Astrocyte (in vitro differentiated cells and primary cell): ENCODE data around the gene BBS9. TPM values are rescaled to one million over a fixed set of nuclear protein-coding genes. Genes with fewer than 3 reads are reported as not detected.

Source experiments
- DNase-seq: peaks from one replicate; pipeline ENCODE4 v3.0.0-alpha.2; 2010; ENCODE audit warnings: low read depth
- FAIRE-seq: peaks from 2 replicates; lab custom pipeline; 2011; peaks lifted over from hg19 to GRCh38; lab: Jason Lieb, UNC
- H2AFZ ChIP-seq: 2 replicates; pipeline ENCODE4 v1.6.0; 2012; ENCODE audit warnings: low read depth, low read length, inconsistent platforms
- H3K27ac ChIP-seq: 2 replicates; pipeline ENCODE4 v1.5.1; 2011; ENCODE audit warnings: low read depth, low read length, inconsistent platforms
- H3K27me3 ChIP-seq: 2 replicates; pipeline ENCODE4 v1.6.0; 2011; ENCODE audit warnings: low read length, inconsistent platforms; ENCODE audit not compliant: insufficient read depth
- H3K36me3 ChIP-seq: 2 replicates; pipeline ENCODE4 v1.5.1; 2011; ENCODE audit warnings: low read length, inconsistent platforms; ENCODE audit not compliant: insufficient read depth
- H3K4me1 ChIP-seq: 2 replicates; pipeline ENCODE4 v1.5.1; 2011; ENCODE audit warnings: low read length, inconsistent platforms; ENCODE audit not compliant: insufficient read depth
- H3K4me2 ChIP-seq: 2 replicates; pipeline ENCODE4 v1.6.0; 2012; ENCODE audit warnings: low read length, inconsistent platforms
- H3K4me3 ChIP-seq: 2 replicates; pipeline ENCODE4 v1.5.1; 2011; ENCODE audit warnings: low read depth, mild to moderate bottlenecking, low read length, inconsistent platforms; ENCODE audit not compliant: insufficient read depth
- H3K79me2 ChIP-seq: 2 replicates; pipeline ENCODE4 v1.6.0; 2012; ENCODE audit warnings: mild to moderate bottlenecking, low read length, inconsistent platforms; ENCODE audit not compliant: insufficient read depth
- H3K9ac ChIP-seq: 2 replicates; pipeline ENCODE4 v1.6.0; 2012; ENCODE audit warnings: mild to moderate bottlenecking, low read length, inconsistent platforms
- H3K9me3 ChIP-seq: 2 replicates; pipeline ENCODE4 v1.5.1; 2012; ENCODE audit warnings: low read depth, mild to moderate bottlenecking, low read length, inconsistent platforms; ENCODE audit not compliant: insufficient read depth
- H4K20me1 ChIP-seq: 2 replicates; pipeline ENCODE4 v1.6.0; 2012; ENCODE audit warnings: low read length, inconsistent platforms; ENCODE audit not compliant: insufficient read depth
- H3K27ac Mint-ChIP-seq: one replicate; pipeline ENCODE4 v1.8.0; 2021; ENCODE audit warnings: mild to moderate bottlenecking, mixed read lengths; ENCODE audit not compliant: unreplicated experiment
- H3K27me3 Mint-ChIP-seq: one replicate; pipeline ENCODE4 v1.8.0; 2021; ENCODE audit warnings: low read depth, mixed read lengths; ENCODE audit not compliant: unreplicated experiment
- H3K36me3 Mint-ChIP-seq: one replicate; pipeline ENCODE4 v1.8.0; 2021; ENCODE audit warnings: low read depth, mixed read lengths; ENCODE audit not compliant: unreplicated experiment
- H3K4me1 Mint-ChIP-seq: one replicate; pipeline ENCODE4 v1.8.0; 2021; ENCODE audit warnings: low read depth, mixed read lengths; ENCODE audit not compliant: unreplicated experiment
- H3K4me3 Mint-ChIP-seq: one replicate; pipeline ENCODE4 v1.8.0; 2021; ENCODE audit warnings: mild to moderate bottlenecking, moderate library complexity, mixed read lengths; ENCODE audit not compliant: unreplicated experiment
- H3K9me3 Mint-ChIP-seq: one replicate; pipeline ENCODE4 v1.8.0; 2021; ENCODE audit warnings: mild to moderate bottlenecking, mixed read lengths; ENCODE audit not compliant: unreplicated experiment
- EZH2 ChIP-seq: IDR thresholded peaks from 2 replicates; pipeline ENCODE4 v1.6.1; 2012; ENCODE audit warnings: mild to moderate bottlenecking, low read length, inconsistent platforms; ENCODE audit not compliant: insufficient read depth
- total RNA-seq: library from RNA; stranded (reverse); gene quantifications from 2 replicates; pipeline ENCODE4 v1.2.1, GENCODE V29; 2021
- TF ChIP-seq, protein P1 (sequence below): IDR thresholded peaks from 2 replicates; pipeline ENCODE4 v1.5.1; 2011; ENCODE audit warnings: low read depth, mild to moderate bottlenecking, inconsistent platforms, low read length, moderate library complexity; ENCODE audit not compliant: insufficient read depth

Gene BBS9
- total RNA-seq, 1 donor from 2014 or later: 25.1 TPM

- DNase-seq (no peak), FAIRE-seq (no peak)
- H3K4me1 Mint-ChIP-seq: peaks cover 18% of the 10 kb centered on the region
- no peaks in the 10 kb centered on the region for H3K27me3 Mint-ChIP-seq
- H3K27ac ChIP-seq: no peak overlapping the region
- no peaks in the 10 kb centered on the region for H3K27me3 ChIP-seq
- H3K4me3 Mint-ChIP-seq: no peak overlapping the region
- H3K36me3 Mint-ChIP-seq: peaks cover 3% of the 10 kb centered on the region
- H3K9me3 Mint-ChIP-seq: no peaks in the 10 kb centered on the region
- no peak overlapping the region for H3K4me2 ChIP-seq
- H3K9ac ChIP-seq: no peak overlapping the region
- H2AFZ ChIP-seq: no peak overlapping the region
- no peaks in the 10 kb centered on the region for H3K79me2 ChIP-seq
- no peak overlapping the region for H3K4me3 ChIP-seq
- H3K27ac Mint-ChIP-seq: peak overlapping the region; percentile 79
- H3K9me3 ChIP-seq: no peaks in the 10 kb centered on the region
- H4K20me1 ChIP-seq: no peaks in the 10 kb centered on the region
- no peaks in the 10 kb centered on the region for H3K36me3 ChIP-seq
- TF ChIP-seq EZH2: no peak
- TF ChIP-seq, protein P1, sequence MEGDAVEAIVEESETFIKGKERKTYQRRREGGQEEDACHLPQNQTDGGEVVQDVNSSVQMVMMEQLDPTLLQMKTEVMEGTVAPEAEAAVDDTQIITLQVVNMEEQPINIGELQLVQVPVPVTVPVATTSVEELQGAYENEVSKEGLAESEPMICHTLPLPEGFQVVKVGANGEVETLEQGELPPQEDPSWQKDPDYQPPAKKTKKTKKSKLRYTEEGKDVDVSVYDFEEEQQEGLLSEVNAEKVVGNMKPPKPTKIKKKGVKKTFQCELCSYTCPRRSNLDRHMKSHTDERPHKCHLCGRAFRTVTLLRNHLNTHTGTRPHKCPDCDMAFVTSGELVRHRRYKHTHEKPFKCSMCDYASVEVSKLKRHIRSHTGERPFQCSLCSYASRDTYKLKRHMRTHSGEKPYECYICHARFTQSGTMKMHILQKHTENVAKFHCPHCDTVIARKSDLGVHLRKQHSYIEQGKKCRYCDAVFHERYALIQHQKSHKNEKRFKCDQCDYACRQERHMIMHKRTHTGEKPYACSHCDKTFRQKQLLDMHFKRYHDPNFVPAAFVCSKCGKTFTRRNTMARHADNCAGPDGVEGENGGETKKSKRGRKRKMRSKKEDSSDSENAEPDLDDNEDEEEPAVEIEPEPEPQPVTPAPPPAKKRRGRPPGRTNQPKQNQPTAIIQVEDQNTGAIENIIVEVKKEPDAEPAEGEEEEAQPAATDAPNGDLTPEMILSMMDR: no peak
- H3K4me1 ChIP-seq: no peaks in the 10 kb centered on the region
These were observed 406.6 kb downstream of the BBS9 start for GRCh38 chr7:33535989-33536388.

DNA sequence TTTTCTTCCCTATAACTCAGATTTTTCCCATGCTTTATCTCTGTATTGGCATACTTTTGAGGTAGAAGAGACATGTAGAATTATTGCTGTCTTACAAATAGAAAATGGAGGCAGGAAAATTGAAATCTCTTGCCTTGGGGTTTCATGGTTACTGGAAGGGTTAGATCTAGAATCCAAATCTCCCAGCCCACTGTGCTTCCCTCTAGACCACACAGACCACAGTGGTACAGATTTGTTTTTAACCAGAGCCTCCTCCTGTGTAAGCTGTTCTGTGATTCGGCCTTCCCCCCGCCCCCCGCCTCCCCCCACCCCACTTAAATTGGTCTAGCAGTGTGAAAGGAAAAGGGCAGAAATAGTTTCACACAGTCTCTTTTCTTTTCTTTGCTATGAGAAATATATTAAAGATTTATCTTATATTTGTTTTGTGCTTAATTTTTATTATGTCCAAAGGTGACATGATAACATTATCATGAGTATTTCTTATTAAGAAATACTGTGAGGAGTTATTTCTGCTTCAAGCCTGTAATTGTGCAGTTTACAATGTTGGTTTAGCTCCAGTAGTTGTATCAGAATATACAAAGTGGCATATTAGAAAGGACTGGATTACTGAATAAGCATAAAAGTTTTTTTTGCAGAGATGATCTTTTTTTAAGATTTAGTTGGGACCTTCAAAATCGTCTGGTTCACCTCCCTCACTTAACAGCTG is 407.2 kb downstream of the BBS9 start:
- H3K4me3 Mint-ChIP-seq: no peak overlapping the region
- Histone ChIP-seq H3K36me3 (no peaks in the 10 kb centered on the region), H4K20me1 (no peaks in the 10 kb centered on the region), H3K79me2 (no peaks in the 10 kb centered on the region), H3K9me3 (no peaks in the 10 kb centered on the region), H3K4me1 (no peaks in the 10 kb centered on the region), H3K4me3 (no peak overlapping the region), H3K27ac (no peak overlapping the region), H3K9ac (no peak overlapping the region), H3K27me3 (no peaks in the 10 kb centered on the region), H3K4me2 (no peak overlapping the region), H2AFZ (no peak overlapping the region)
- H3K4me1 Mint-ChIP-seq: peaks cover 18% of the 10 kb centered on the region
- DNase-seq (no peak), FAIRE-seq (no peak)
- peak overlapping the region; percentile 13 for H3K27ac Mint-ChIP-seq
- H3K27me3 Mint-ChIP-seq: no peaks in the 10 kb centered on the region
- no peaks in the 10 kb centered on the region for H3K9me3 Mint-ChIP-seq
- TF ChIP-seq, protein P1: no peak
- no peak for TF ChIP-seq EZH2
- H3K36me3 Mint-ChIP-seq: peaks cover 3% of the 10 kb centered on the region

GRCh38 chr7:33537104-33537477 is 407.7 kb downstream of the BBS9 start:
- Histone ChIP-seq H4K20me1 (no peaks in the 10 kb centered on the region), H3K27me3 (no peaks in the 10 kb centered on the region), H3K9me3 (no peaks in the 10 kb centered on the region), H3K4me1 (no peaks in the 10 kb centered on the region), H3K79me2 (no peaks in the 10 kb centered on the region), H3K4me2 (no peak overlapping the region), H3K9ac (no peak overlapping the region), H3K36me3 (no peaks in the 10 kb centered on the region), H3K27ac (no peak overlapping the region), H3K4me3 (no peak overlapping the region), H2AFZ (no peak overlapping the region)
- TF ChIP-seq, protein P1: no peak
- Mint-ChIP-seq H3K36me3 (peaks cover 3% of the 10 kb centered on the region), H3K27me3 (no peaks in the 10 kb centered on the region), H3K4me1 (peaks cover 18% of the 10 kb centered on the region), H3K27ac (no peak overlapping the region), H3K9me3 (no peaks in the 10 kb centered on the region), H3K4me3 (no peak overlapping the region)
- FAIRE-seq (peak; percentile 59), DNase-seq (no peak)
